AG20443 (cell line): ENCODE data around the gene PTGER3.
A peak's percentile ranks its signal among the peaks of the same experiment; 100 is the strongest.

Source experiments
- DNase-seq: peaks from one replicate; pipeline ENCODE4 v3.0.0; 2012; ENCODE audit warnings: low spot score, mixed read lengths

The PTGER3 gene

DNA sequence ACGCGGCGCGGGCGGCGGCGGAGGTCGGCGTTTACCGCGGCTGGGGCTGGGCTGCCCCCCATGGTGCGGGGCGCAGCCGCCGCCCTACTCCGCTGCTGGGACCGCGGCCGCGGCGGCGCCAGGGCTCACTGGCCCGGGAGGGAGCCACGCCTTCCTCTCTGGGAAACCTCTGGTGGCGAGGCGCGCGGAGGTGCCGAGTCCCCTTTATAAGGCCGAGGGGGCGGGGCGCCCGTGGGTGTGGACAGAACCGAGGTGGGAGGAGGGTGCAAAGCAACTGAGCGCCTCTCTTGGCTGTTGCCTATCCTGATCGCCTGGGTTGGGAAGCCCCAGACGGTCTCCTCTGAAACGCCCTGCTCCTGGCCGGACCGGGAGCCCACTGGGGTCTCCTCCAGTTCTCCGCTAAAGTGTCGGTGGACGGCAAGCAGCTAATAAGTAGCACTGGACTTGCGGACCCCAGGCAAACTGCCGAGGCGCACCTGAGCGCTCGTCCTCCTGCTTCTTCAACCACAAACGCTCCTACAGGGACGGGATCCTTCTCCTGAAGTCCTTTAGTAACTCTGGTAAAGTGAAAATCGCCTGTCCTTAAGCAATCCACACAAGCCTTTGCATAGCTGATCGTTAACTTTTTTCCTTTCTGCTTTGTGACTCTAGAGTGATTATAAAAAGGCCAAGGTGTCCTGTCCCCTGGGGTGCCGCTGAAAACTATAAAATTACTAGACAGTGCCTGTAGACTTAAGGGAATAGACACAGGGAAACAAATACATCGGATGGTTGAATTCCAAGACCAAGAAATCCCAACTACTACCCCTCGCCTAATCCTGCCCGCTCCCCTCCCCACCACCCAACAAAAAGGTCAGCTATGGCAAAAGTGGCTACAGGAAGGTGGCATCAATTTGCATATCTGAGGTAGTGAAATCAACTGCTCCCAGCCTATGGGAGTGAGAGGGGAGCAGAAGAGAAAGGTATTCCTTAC lies at the start of gene PTGER3:
Gene PTGER3 (minus strand): TSS at position 182 of the 973 bp plus-strand sequence. CDS start 239 bp downstream, outside the sequence.
- peak; percentile 71 for DNase-seq

DNA sequence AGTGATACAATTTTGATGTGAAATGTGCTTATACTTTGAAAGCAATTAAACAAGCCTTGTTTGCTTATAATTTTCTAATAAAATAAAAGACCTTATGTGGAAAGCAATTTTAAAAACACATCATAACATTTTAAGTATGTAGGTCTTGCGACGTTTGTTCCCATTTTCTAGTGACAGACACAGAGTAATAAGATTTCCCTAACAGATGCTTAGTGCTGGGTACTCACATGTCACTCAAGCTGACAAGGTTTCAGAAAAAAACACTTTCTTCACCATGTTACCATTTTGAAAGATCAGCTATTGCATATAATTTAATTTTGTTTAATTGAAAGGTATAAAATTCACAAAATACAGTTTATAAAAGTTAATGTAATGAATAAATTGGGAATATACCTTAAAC lies 47.3 kb upstream of the PTGER3 start:
- DNase-seq, result no peak

DNA sequence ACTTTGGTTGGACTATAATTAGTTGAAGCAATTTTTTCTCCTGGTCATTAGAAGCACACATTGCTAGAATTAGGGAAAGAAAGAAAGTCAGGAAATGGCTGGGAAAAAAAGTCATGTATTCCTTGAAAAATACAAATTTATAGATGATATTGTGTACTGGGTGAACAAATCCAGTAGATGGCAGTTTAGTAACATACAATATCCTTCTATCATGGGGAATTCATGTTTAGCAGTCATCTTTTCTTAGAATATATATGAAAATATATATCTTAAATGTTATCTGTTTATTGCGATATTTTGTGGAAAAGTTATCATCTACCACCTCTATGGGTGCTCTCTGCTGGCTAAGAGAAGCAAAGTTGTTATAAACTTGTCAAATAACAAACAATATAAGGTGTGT lies 46.3 kb upstream of the PTGER3 start:
- peak; percentile 28 for DNase-seq

DNA sequence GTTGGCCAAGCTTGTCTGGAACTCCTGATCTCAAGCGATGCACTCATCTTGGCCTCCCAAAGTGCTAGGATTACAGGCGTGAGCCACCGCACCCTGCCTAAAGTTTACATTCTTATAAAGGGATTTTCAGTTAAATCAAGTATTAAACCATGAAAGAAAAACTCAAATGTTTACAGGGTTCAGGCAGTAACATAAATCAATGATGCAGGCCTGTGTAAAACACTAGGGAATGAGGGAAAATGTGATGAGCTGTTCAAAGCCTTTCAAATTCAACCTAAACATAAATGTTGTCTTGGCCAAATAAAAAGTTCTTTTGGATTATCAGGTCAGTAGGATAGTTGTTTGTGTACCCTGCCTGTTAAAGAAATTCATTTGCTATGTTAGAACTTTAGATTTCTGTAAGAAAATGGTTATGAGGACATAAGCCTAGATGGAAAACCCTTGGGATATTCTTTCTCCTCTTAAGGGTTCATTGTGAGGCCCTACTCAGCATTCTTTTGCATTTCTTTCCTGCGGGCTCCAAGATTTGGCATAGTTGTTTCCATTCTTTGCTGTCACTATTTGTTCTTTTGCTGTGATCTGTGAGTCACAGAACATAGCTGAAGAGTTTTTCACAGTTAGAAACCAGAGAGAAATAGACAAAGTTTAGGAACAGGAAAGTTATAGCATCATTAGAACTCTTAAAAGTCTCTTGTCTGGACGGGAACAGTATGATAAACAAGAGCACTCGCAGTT lies 42.1 kb upstream of the PTGER3 start:
- DNase-seq, result peak; percentile 64

DNA sequence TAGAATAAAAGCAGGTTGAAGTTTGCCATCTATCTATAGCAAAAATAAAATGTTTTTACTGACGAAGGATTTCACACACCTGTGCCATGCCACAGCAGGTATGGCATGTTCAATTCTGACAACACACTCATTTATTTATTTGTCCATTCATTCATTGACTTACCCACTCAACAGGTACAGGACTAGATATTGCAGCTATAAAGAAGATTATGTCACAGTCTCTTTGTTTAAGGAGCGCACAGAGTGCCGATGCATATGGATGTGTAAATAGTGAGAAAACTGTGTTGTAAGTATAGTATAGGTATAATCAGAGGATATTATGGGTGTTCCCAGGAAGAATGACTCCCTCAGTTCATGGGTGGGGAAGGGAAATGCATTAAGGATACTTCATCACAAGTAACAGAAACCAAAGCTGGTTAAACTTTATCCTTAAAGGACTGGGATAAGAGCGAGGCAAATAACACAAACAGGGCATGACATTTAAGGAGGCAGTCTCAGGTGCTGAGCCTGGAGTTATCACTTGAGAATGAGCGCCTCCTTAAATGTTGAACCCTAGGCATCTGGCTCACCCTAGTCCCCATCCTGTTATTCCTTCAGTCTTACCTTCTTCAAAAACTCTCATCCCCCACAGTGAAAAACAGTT lies 41.1 kb upstream of the PTGER3 start:
- DNase-seq, result no peak

DNA sequence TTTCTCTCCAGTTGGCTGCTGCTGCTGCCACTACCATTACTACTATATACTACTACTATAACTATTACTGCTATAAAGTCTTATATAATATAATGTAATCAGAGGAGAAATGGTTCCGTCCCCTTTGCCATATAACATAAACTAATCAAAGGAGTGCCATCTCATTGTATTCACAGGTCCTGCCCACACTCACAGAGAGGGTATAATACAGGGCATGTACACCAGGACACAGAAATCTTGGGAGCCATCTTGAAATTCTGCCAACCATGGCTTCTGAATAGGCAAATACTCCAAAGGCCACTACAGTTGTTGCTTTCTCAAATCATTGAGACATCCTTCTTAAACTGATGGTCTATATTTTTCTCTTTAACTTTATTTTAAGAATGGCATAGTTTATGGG lies 40.1 kb upstream of the PTGER3 start:
- no peak for DNase-seq

DNA sequence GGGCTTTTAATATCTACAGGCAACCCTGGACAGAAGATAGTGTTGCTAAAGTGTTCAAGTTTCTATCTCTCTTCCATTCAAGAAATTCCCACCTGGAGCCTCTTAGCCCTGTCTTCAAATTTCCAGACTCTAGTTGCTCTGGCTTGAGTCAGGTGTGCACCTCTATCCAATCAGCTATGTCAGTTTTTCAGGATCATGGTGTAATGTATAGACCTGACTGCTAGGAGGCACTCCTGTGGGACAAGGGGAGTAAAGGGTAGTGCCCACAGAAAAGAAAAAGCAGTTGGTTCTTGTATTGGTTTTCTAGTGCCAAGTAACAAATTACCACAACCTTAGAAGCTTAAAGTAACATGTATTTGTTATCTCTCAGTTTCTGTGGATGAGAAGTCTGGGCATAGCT lies 39.4 kb upstream of the PTGER3 start:
- no peak for DNase-seq

DNA sequence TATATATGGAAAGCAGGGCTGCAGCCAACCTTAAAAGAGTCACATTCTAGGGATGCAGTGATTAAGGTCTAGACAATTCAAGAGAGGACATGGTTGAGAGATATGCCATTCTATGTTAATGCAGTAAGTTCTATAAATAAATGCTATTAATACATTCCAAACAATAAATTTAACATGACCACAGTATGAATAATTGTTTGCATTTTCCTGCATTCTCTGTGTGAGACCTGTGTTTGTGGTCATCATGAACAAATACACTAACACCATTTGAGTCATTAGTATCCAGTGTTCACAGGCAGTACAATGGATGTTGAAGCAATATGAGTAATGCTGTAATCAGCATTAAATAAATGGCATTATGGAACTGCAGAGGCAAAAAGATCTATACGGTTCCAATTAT lies 38.7 kb upstream of the PTGER3 start:
- DNase-seq, result peak; percentile 13

DNA sequence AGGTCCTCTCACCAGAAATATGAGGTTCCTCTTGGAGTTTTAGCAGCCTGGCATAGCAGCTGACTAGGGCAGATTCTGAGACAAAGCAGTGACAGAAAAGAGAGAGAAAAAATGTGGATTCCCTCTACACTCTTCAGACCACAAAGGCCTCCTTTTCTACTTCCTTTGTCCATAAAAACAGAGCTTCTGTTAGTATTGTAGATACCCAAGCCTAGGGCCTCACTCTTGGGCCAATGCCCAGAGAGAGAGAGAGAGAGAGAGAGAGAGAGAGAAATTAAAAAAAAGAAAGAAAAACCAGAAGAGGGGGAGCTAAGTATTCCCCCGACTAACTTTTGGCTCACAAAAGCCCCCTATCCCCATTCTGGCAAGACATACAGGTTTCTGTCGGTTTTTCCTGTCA lies 35.7 kb upstream of the PTGER3 start:
- no peak for DNase-seq

DNA sequence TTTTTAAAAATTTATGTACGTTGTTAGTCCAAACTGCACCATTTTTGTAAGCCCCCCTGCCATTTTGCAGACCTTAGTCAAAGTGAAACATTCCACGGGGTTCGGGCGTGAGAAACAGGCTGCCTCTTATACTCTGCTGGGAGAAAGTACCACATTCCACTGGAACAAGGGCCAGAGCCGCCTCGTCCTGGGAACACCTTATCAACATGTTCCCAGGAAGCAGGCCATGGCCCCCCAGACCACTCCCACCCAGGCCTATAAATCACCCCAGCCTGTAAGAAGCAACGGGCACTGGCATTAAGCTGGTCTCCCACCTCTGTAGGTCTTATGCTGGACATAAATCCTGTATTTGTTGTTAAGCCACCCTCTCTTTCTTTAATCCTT lies 34.1 kb upstream of the PTGER3 start:
- DNase-seq, result no peak

DNA sequence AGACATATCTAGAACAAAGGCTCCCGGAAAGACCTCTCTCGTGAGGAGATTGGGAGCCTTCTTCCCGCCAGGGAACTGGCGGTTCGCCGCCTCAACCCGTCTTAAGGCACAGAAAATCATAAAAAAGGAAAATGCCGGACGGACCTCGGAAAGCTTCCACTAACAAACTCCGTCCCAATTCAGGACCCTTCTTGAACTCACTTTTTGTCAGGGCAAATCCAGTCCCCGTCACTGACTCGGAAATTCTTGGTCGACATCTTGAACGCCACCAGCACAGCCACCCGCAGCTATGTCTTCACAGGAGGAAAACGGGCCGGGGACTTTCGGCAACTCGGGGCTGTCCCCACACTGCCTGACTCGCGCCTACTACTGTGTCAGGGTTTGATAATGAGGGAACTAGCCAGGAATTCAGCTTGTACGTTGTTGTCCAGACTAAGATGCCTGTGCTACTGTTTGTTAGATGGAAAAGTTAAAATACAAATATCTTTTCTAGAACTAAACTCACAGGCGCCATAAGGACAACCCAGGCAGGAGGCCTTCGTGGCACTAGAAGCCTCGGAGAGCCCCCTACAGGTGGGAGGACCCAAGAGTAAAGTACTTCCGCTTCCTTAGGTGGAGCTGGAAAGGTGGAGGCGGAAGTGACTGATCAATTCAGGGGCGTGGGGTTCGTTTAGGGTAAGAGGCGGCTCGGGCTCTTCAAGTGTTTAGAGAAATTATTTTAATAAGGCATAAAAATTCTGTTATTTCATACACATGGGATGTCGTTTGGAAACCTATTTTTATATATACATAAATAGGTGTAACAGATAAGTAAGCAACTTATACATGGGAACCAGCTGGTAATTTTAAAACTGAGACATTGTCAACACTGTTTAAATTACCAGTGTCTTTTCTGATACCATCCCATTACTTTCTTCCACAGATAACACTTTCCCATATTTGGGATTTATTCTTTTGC lies 33.4 kb upstream of the PTGER3 start, which contains the start of gene ZRANB2:
Gene ZRANB2 (minus strand): TSS at position 297 of the 958 bp plus-strand sequence. CDS start 40 bp downstream, at position 257.
- DNase-seq, result peak; percentile 95

DNA sequence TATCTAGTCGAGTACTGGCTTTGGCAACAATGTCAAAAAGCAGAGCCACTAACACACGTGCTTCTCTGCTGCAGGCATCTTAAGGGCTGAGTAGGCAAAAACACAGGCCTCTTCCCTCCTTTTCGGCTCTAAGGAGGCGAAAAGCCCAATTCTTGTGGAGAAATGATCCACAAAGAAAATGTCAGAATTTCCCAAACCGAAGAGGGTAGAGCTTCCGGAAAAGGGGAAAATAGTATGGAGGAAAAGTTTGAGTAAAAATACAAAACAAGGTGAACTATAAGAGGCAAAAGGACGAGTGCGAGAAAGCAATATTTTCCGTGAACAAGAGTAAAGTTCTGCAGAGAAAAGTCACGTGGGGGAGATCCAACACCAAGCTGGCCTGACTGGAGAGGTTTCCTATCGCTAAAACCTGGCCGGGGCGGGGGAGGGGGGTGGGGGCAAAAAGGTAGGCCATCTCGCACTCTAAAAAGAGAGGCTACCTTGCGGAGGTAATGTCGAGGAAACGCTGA lies 32.7 kb upstream of the PTGER3 start:
- peak; percentile 30 for DNase-seq

DNA sequence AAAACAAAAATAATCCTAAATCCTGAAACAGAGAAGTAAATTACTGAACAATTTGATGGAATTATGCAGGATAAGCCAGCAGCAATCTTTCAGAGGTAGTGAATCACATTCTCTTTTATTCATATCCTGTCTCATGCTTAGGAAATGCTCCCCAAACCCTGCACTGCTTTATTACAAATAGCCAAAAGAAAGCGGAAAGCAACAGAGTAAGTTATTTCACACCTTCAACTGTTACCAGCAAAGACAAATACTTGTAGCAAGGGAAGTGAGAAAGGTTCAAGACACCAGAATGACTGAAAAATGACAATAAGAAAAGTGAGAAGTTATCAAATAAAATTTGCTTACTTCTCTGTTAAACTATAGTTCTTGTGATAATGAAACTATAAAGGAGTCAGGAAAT lies 27.1 kb upstream of the PTGER3 start:
- DNase-seq, result no peak

DNA sequence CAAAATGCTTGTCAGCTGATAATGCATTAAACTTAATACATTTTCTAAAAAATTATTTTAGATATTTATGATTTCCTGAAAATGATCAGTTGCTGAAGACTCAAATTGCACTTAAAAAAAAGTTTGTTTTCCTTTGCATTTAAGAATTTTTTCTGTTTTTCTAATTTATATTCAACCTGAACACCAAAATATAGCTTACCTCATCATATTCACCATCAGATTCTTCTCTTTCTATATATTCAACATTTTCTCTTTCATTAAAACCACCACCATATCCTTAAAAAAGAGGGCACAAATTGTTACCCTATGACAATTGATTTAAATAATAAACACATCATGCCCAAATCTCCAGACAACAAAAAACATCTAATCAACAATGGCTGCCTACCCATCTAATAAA lies 24.7 kb upstream of the PTGER3 start:
- DNase-seq, result no peak

DNA sequence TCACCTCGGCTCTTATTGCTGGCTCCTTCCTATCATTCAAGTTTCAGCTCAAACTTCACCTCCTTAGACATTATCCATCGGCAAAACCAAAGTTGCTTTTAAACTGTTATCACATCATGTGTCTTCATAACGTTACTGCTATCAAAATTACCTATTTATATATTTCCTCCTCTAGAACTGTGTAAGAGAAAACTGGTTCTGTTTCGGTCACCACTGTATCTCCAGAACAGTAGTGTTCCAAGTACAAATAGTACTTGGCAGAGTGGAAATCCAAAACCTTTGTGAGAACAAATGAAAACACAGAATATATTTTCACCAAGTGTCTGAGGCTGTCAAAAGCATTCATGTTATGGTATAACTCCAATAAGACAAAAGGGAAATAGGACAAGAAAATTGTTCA lies 24.1 kb upstream of the PTGER3 start:
- DNase-seq, result no peak

DNA sequence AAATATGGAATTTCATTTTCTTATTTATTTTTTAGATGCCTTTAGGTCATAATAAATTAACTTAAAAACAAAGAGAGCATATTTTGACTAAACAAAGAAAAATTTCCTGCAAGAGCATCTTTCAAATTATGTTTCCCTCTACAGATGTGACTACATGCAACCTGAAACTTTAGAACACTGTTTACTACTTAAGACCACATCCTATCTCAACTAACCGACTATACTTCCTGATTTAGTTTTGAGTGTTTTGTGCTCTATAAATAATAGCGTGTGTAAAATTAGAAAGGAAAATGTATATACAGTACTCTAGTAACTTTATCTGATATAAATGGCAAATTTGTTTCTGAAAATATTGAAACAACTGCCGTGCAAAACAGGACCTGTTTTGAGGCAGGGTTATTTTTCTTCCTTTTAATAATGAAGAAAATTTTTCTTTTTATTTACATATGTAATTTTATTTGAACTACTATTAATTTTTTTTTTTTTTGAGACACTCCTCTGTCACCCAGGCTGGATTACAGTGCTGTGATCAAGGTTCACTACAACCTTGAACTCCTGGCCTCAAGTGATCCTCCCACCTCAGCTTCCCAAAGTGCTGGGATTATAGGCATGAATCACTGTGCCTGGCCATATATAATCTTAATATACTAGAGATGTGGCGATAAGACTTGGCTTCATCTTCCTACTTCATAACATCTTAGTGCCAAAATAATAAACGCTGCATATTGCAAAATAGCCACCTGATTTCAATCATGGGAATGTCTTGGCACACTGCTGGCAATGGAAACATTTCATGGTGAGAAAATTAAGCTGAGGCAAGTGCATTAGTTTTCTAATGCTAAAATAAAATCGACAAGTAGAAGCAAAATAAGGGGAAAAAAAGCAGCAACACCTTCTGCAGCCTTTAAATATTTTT lies 21.0 kb upstream of the PTGER3 start:
- no peak for DNase-seq

DNA sequence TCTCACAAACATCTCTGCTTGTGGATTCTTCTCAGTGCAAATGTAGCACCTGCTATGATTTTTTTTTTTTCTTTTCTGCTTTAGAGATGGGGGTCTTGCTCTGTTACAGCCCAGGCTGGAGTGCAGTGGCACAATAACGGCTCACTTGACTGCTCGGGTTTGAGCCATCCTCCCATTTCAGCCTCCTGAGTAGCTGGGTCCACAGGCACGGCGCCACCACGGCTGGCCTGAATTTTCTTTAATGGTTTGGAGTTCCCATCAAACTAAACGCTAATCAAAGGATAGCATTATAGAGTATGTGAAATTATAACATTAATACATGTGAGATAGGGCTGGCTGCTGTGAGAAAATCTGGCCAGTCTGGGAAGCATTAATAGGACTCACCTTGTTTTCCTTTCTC lies 7.2 kb upstream of the PTGER3 start:
- DNase-seq, result no peak

DNA sequence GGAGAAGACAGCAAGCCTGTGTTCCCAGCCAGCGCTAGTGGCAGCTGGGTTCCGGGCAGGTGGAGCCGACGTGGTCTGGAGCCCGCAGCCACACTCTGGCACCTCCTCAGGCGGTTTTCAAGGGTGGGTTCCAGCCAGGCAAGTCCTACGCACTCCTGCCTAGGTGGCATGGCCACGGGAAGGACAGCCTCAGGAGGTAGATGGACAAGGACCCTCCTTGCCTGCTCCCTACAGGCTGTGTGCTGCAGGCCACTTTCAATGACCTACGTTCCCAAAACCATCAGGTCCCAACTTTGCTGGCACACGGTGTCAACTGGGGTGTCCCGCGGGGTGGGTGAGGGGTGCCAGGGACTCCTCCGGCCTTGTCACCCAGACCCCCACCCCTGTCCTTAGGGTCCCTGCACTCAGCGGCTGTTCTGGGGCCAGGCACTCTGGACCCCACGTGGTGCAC lies 6.7 kb upstream of the PTGER3 start:
- no peak for DNase-seq

DNA sequence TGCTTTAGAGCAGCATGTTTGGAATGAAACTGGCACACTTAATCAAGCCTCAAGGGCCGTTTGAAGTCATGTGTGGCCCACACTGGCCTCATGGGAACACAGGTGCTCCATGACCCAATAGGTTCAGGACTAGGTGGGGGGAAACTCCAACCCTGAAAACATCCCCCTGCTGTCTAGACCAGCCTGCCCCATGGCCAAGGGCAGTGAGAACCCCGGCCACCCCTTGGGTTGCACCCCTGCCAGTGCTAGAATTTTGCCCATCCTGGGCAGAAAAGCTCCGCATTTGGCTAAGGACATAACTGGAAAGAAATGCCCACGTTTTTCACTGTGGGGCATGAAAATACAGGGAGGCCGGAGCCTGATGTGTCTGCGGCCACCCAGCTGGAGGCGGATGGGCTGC lies 6.1 kb upstream of the PTGER3 start:
- DNase-seq, result no peak

DNA sequence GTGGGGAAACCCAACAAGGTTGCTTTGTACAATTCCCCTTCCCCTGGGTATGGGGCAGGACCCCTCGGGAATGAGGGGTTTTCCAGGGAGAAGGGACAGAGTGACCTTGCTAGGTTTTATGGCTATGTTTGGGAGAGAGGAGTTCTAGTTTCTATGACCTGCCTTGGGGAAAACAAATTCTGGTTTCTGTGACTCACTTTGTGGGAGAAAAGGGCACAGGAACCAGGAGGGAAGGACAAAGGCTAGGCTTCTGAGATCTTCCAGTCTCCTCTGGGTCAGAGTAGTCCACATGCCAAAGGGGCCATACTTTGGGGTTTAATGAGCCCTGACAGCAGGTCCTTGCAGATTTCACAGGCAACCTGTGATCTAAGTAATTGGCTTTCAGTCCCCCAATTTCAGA lies 5.5 kb upstream of the PTGER3 start:
- no peak for DNase-seq
